GM23338 (cell line): ENCODE measurements around the gene AR. TPM values are rescaled to one million over a fixed set of nuclear protein-coding genes. Genes with fewer than 3 reads are reported as not detected.

ENCODE experiments used
- ATAC-seq: fragments of 200-7000 bp; cut with Tn5 transposase; 3 replicates; pipeline ENCODE4 v1.9.1; 2020
- DNase-seq: peaks from one replicate; pipeline ENCODE4 v3.0.0-alpha.2; 2015; ENCODE audit warnings: low spot score
- H2AFZ ChIP-seq: fragments of 200-600 bp; sonication (generic); 2 replicates; pipeline ENCODE4 v1.8.0; 2016; ENCODE audit warnings: antibody characterized with exemption, mild to moderate bottlenecking, moderate library complexity
- H3F3A ChIP-seq: fragments of 200-600 bp; sonication (generic); replicated peaks from 2 replicates; pipeline ENCODE4 v1.8.0; 2017; ENCODE audit warnings: antibody characterized with exemption, mixed run types, low read depth
- H3K27ac ChIP-seq: fragments of 200-600 bp; sonication (generic); 2 replicates; pipeline ENCODE4 v1.6.1; 2016; ENCODE audit warnings: low read depth
- H3K27me3 ChIP-seq: fragments of 200-600 bp; sonication (generic); 2 replicates; pipeline ENCODE4 v1.8.0; 2016; ENCODE audit warnings: mild to moderate bottlenecking, mixed run types, moderate library complexity; ENCODE audit not compliant: insufficient read depth
- H3K36me3 ChIP-seq: fragments of 200-600 bp; sonication (generic); 2 replicates; pipeline ENCODE4 v1.8.0; 2016; ENCODE audit warnings: mild to moderate bottlenecking; ENCODE audit not compliant: insufficient read depth
- H3K4me1 ChIP-seq: fragments of 200-600 bp; sonication (generic); 2 replicates; pipeline ENCODE4 v1.8.0; 2016; ENCODE audit warnings: mild to moderate bottlenecking, moderate library complexity; ENCODE audit not compliant: insufficient read depth
- H3K4me2 ChIP-seq: fragments of 200-600 bp; sonication (generic); 2 replicates; pipeline ENCODE4 v1.7.1; 2017; ENCODE audit warnings: mixed run types
- H3K4me3 ChIP-seq: fragments of 200-600 bp; sonication (generic); 2 replicates; pipeline ENCODE4 v1.6.1; 2016; ENCODE audit warnings: mixed run types
- H3K79me2 ChIP-seq: fragments of 200-600 bp; sonication (generic); replicated peaks from 2 replicates; pipeline ENCODE4 v1.8.0; 2017; ENCODE audit warnings: mild to moderate bottlenecking; ENCODE audit not compliant: insufficient read depth
- H3K9me2 ChIP-seq: fragments of 200-600 bp; sonication (generic); 2 replicates; pipeline ENCODE4 v1.8.0; 2017; ENCODE audit not compliant: insufficient read depth
- H4K20me1 ChIP-seq: fragments of 200-600 bp; sonication (generic); replicated peaks from 2 replicates; pipeline ENCODE4 v1.8.0; 2017; ENCODE audit warnings: mild to moderate bottlenecking; ENCODE audit not compliant: insufficient read depth
- H3K27ac Mint-ChIP-seq: 2 replicates; pipeline ENCODE4 v1.8.0; 2020; ENCODE audit warnings: inconsistent platforms, mild to moderate bottlenecking, moderate library complexity, mixed read lengths
- H3K27me3 Mint-ChIP-seq: 3 replicates; pipeline ENCODE4 v1.8.0; 2022; ENCODE audit warnings: low read depth, mild to moderate bottlenecking, moderate library complexity, mixed read lengths, inconsistent platforms; ENCODE audit not compliant: insufficient read depth, poor library complexity
- H3K36me3 Mint-ChIP-seq: 3 replicates; pipeline ENCODE4 v1.8.0; 2021; ENCODE audit warnings: low read depth, mild to moderate bottlenecking, inconsistent platforms, moderate library complexity, mixed read lengths
- H3K4me1 Mint-ChIP-seq: 3 replicates; pipeline ENCODE4 v1.8.0; 2020; ENCODE audit warnings: mild to moderate bottlenecking, inconsistent platforms, mixed read lengths
- H3K4me3 Mint-ChIP-seq: 3 replicates; pipeline ENCODE4 v1.8.0; 2021; ENCODE audit warnings: moderate library complexity, mild to moderate bottlenecking, inconsistent platforms, mixed read lengths
- H3K9me3 Mint-ChIP-seq: 3 replicates; pipeline ENCODE4 v1.8.0; 2020; ENCODE audit warnings: moderate library complexity, mild to moderate bottlenecking, inconsistent platforms, mixed read lengths
- CREB1 ChIP-seq: fragments of 250-450 bp; sonication (Bioruptor Pico); IDR thresholded peaks from 2 replicates; pipeline ENCODE4 v1.5.0; 2020; ENCODE audit warnings: low read depth, mild to moderate bottlenecking, moderate library complexity
- EZH2 ChIP-seq: fragments of 200-600 bp; sonication (generic); IDR thresholded peaks from one replicate; pipeline ENCODE4 v1.8.0; 2017; ENCODE audit warnings: antibody characterized with exemption, mild to moderate bottlenecking, low read depth; ENCODE audit not compliant: unreplicated experiment
- EZH2phosphoT487 ChIP-seq: fragments of 200-600 bp; sonication (generic); IDR thresholded peaks from one replicate; pipeline ENCODE4 v1.8.1; 2018; ENCODE audit warnings: antibody characterized with exemption; ENCODE audit not compliant: unreplicated experiment
- JUNB ChIP-seq: IDR thresholded peaks from one replicate; pipeline ENCODE4 v1.6.1; 2016; ENCODE audit warnings: antibody characterized with exemption; ENCODE audit not compliant: unreplicated experiment
- NANOG ChIP-seq: IDR thresholded peaks from 2 replicates; pipeline ENCODE4 v1.6.1; 2016; ENCODE audit warnings: antibody characterized with exemption, borderline replicate concordance
- POLR2AphosphoS5 ChIP-seq: IDR thresholded peaks from 2 replicates; pipeline ENCODE4 v1.6.1; 2016; ENCODE audit warnings: antibody characterized with exemption, low read depth
- STAT1 ChIP-seq: IDR thresholded peaks from one replicate; pipeline ENCODE4 v1.6.1; 2016; ENCODE audit warnings: antibody characterized with exemption; ENCODE audit not compliant: unreplicated experiment
- ZNF114 ChIP-seq: fragments of 250-450 bp; sonication (Bioruptor Pico); IDR thresholded peaks from 2 replicates; pipeline ENCODE4 v1.5.0; 2020; ENCODE audit warnings: mild to moderate bottlenecking, moderate library complexity
- ZNF331 ChIP-seq: fragments of 250-450 bp; sonication (Bioruptor Pico); IDR thresholded peaks from 2 replicates; pipeline ENCODE4 v1.5.0; 2020; ENCODE audit warnings: low read depth, mild to moderate bottlenecking, moderate library complexity
- polyA plus RNA-seq: library from polyadenylated mRNA; unstranded; fragments of >200 nt; fragmentation: Nextera tagmentation; extraction: Ambion mirVana; gene quantifications from 2 replicates; pipeline ENCODE4 v1.2.1, GENCODE V29; 2016
- total RNA-seq: library from RNA; depleted of rRNA; stranded (reverse); fragments of >200 nt; shearing (Covaris generic); gene quantifications from 2 replicates; pipeline ENCODE4 v1.2.3, GENCODE V29; 2014
- TF ChIP-seq, protein P1 (sequence below), 2 experiments: fragments of 200-600 bp in 1 of 2; sonication (generic) in 1 of 2; conservative IDR thresholded peaks; 2 replicates each; pipeline versions ENCODE4 v1.5.1 to v1.6.1; 2016 to 2017; ENCODE audit warnings: antibody characterized with exemption in 2 of 2, low read depth in 2 of 2, mild to moderate bottlenecking in 2 of 2, moderate library complexity in 1 of 2
- TF ChIP-seq, protein P2 (sequence below): IDR thresholded peaks from 2 replicates; pipeline ENCODE4 v1.6.1; 2016; ENCODE audit warnings: antibody characterized with exemption
- TF ChIP-seq, protein P3 (sequence below): fragments of 250-450 bp; sonication (Bioruptor Pico); IDR thresholded peaks from 2 replicates; pipeline ENCODE4 v1.5.0; 2020; ENCODE audit warnings: mild to moderate bottlenecking, moderate library complexity

The AR gene
- total and polyA plus RNA-seq, 2 experiments from 2014 or later: 11.2 to 13.3 TPM

DNA sequence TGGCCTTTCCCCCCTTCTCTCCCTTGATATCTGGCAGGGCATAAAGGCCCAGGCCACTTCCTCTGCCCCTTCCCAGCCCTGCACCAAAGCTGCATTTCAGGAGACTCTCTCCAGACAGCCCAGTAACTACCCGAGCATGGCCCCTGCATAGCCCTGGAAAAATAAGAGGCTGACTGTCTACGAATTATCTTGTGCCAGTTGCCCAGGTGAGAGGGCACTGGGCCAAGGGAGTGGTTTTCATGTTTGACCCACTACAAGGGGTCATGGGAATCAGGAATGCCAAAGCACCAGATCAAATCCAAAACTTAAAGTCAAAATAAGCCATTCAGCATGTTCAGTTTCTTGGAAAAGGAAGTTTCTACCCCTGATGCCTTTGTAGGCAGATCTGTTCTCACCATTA lies 183.8 kb downstream of the AR start:
- H3F3A ChIP-seq: no peaks in the 10 kb centered on the region
- H3K4me3 Mint-ChIP-seq: no peak overlapping the region
- no peaks in the 10 kb centered on the region for H3K9me2 ChIP-seq
- no peak overlapping the region for H3K4me3 ChIP-seq
- no peaks in the 10 kb centered on the region for H3K9me3 Mint-ChIP-seq
- H3K4me1 ChIP-seq: no peaks in the 10 kb centered on the region
- no peaks in the 10 kb centered on the region for H3K4me1 Mint-ChIP-seq
- H3K36me3 Mint-ChIP-seq: peaks cover 26% of the 10 kb centered on the region
- no peaks in the 10 kb centered on the region for H3K27me3 ChIP-seq
- TF ChIP-seq CREB1 (CRISPR knock-in tag) (no peak), EZH2phosphoT487 (no peak), POLR2AphosphoS5 (no peak), NANOG (no peak), ZNF114 (CRISPR knock-in tag) (no peak), JUNB (no peak), ZNF331 (CRISPR knock-in tag) (no peak), EZH2 (no peak), STAT1 (no peak)
- TF ChIP-seq, protein P1, sequence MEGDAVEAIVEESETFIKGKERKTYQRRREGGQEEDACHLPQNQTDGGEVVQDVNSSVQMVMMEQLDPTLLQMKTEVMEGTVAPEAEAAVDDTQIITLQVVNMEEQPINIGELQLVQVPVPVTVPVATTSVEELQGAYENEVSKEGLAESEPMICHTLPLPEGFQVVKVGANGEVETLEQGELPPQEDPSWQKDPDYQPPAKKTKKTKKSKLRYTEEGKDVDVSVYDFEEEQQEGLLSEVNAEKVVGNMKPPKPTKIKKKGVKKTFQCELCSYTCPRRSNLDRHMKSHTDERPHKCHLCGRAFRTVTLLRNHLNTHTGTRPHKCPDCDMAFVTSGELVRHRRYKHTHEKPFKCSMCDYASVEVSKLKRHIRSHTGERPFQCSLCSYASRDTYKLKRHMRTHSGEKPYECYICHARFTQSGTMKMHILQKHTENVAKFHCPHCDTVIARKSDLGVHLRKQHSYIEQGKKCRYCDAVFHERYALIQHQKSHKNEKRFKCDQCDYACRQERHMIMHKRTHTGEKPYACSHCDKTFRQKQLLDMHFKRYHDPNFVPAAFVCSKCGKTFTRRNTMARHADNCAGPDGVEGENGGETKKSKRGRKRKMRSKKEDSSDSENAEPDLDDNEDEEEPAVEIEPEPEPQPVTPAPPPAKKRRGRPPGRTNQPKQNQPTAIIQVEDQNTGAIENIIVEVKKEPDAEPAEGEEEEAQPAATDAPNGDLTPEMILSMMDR (conservative IDR thresholded peaks at IDR 0.05; ENCODE audit: low read depth in 2 of 2): no peak
- TF ChIP-seq, protein P2, sequence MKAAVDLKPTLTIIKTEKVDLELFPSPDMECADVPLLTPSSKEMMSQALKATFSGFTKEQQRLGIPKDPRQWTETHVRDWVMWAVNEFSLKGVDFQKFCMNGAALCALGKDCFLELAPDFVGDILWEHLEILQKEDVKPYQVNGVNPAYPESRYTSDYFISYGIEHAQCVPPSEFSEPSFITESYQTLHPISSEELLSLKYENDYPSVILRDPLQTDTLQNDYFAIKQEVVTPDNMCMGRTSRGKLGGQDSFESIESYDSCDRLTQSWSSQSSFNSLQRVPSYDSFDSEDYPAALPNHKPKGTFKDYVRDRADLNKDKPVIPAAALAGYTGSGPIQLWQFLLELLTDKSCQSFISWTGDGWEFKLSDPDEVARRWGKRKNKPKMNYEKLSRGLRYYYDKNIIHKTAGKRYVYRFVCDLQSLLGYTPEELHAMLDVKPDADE: no peak
- TF ChIP-seq, protein P3, sequence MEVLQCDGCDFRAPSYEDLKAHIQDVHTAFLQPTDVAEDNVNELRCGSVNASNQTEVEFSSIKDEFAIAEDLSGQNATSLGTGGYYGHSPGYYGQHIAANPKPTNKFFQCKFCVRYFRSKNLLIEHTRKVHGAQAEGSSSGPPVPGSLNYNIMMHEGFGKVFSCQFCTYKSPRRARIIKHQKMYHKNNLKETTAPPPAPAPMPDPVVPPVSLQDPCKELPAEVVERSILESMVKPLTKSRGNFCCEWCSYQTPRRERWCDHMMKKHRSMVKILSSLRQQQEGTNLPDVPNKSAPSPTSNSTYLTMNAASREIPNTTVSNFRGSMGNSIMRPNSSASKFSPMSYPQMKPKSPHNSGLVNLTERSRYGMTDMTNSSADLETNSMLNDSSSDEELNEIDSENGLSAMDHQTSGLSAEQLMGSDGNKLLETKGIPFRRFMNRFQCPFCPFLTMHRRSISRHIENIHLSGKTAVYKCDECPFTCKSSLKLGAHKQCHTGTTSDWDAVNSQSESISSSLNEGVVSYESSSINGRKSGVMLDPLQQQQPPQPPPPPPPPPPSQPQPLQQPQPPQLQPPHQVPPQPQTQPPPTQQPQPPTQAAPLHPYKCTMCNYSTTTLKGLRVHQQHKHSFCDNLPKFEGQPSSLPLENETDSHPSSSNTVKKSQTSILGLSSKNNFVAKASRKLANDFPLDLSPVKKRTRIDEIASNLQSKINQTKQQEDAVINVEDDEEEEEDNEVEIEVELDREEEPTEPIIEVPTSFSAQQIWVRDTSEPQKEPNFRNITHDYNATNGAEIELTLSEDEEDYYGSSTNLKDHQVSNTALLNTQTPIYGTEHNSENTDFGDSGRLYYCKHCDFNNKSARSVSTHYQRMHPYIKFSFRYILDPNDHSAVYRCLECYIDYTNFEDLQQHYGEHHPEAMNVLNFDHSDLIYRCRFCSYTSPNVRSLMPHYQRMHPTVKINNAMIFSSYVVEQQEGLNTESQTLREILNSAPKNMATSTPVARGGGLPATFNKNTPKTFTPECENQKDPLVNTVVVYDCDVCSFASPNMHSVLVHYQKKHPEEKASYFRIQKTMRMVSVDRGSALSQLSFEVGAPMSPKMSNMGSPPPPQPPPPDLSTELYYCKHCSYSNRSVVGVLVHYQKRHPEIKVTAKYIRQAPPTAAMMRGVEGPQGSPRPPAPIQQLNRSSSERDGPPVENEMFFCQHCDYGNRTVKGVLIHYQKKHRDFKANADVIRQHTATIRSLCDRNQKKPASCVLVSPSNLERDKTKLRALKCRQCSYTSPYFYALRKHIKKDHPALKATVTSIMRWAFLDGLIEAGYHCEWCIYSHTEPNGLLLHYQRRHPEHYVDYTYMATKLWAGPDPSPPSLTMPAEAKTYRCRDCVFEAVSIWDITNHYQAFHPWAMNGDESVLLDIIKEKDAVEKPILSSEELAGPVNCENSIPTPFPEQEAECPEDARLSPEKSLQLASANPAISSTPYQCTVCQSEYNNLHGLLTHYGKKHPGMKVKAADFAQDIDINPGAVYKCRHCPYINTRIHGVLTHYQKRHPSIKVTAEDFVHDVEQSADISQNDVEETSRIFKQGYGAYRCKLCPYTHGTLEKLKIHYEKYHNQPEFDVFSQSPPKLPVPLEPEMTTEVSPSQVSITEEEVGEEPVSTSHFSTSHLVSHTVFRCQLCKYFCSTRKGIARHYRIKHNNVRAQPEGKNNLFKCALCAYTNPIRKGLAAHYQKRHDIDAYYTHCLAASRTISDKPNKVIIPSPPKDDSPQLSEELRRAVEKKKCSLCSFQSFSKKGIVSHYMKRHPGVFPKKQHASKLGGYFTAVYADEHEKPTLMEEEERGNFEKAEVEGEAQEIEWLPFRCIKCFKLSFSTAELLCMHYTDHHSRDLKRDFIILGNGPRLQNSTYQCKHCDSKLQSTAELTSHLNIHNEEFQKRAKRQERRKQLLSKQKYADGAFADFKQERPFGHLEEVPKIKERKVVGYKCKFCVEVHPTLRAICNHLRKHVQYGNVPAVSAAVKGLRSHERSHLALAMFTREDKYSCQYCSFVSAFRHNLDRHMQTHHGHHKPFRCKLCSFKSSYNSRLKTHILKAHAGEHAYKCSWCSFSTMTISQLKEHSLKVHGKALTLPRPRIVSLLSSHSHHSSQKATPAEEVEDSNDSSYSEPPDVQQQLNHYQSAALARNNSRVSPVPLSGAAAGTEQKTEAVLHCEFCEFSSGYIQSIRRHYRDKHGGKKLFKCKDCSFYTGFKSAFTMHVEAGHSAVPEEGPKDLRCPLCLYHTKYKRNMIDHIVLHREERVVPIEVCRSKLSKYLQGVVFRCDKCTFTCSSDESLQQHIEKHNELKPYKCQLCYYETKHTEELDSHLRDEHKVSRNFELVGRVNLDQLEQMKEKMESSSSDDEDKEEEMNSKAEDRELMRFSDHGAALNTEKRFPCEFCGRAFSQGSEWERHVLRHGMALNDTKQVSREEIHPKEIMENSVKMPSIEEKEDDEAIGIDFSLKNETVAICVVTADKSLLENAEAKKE (CRISPR knock-in tag): no peak
- DNase-seq (no peak), ATAC-seq (no peak)
- no peaks in the 10 kb centered on the region for H4K20me1 ChIP-seq
- no peaks in the 10 kb centered on the region for H3K27me3 Mint-ChIP-seq
- H3K27ac Mint-ChIP-seq: no peak overlapping the region
- H3K79me2 ChIP-seq: no peaks in the 10 kb centered on the region
- H2AFZ ChIP-seq: no peak overlapping the region
- H3K27ac ChIP-seq: no peak overlapping the region
- H3K4me2 ChIP-seq: no peak overlapping the region
- no peaks in the 10 kb centered on the region for H3K36me3 ChIP-seq
